ENCODE results near the gene ARPP21. TPM values are rescaled to one million over a fixed set of nuclear protein-coding genes. Genes with fewer than 3 reads are reported as not detected.

The ARPP21 gene
- total RNA-seq, 4 donors from 2014 or later, result not detected

DNA sequence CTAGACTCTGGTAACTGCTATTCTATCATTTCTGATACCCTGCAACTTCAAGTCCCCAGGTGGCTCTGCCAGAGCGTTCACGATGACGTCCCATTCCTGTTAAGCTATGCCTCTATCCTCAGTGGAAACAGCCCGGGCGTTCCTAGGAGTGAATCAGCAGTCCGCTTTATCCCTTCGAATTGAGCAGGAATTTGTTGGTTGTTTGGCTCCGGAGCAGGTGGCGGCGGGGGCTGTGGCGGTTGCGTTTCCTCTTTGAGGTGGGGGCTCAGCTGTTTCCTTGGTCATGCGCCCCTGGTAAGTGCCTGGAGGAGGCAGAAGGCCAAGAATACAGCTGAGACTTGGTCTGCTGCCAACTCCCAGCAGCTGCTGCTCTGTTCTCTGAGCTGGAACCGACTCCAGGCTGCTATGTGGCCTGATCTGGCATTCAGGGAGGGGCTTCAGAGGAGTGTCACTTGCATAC, 25.2 kb downstream of the ARPP21 start:
- TF ChIP-seq CTCF (IDR thresholded peaks at IDR 0.05; ENCODE audit: low read depth), result no peak

DNA sequence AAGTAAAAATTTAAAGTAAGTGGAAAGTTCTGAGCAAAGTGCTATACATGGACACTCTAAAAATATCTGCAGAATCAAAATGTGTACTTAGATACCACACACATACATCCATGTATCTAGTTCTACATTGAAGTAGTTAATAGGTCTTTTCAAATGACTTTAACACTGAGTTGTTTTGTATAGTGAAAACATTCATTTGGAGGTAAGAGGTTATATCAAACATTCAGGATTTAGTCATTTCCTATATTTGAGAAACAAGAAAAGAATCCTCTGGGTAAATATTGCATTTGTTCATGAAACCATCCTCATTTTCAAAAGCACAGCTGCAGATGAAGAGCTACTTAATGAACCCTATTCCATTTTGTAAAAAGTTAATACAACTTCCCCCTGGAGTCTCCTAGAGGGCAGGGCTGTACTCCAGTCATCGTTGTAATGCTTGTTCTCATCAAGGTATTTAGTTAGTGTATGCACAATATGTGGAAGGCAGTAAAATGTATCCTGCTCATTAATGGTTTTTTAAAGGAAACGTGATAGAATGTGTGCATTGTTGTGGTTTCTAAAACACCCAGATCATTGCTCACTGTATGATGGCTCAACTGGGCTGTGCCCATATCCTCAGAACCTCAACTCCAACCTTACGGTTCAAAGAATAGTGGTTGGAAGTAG, 26.2 kb downstream of the ARPP21 start:
- TF ChIP-seq CTCF (IDR thresholded peaks at IDR 0.05; ENCODE audit: low read depth), result no peak

GRCh38 chr3:35666888-35667287, 27.6 kb downstream of the ARPP21 start:
- no peak for TF ChIP-seq CTCF (IDR thresholded peaks at IDR 0.05; ENCODE audit: low read depth)

- TF ChIP-seq CTCF (IDR thresholded peaks at IDR 0.05; ENCODE audit: low read depth), result no peak
These were observed 31.2 kb downstream of the ARPP21 start for GRCh38 chr3:35670408-35670965.

- TF ChIP-seq CTCF (IDR thresholded peaks at IDR 0.05; ENCODE audit: low read depth), result no peak
These were observed 32.2 kb downstream of the ARPP21 start for GRCh38 chr3:35671483-35671882.

GRCh38 chr3:35673017-35673416, 33.7 kb downstream of the ARPP21 start:
- TF ChIP-seq CTCF (IDR thresholded peaks at IDR 0.05; ENCODE audit: low read depth), result no peak

- TF ChIP-seq CTCF (IDR thresholded peaks at IDR 0.05; ENCODE audit: low read depth), result no peak
These were observed 35.3 kb downstream of the ARPP21 start for GRCh38 chr3:35674451-35675109.
